Measurements from ENCODE around the gene ST14. TPM values are rescaled to one million over a fixed set of nuclear protein-coding genes. Genes with fewer than 3 reads are reported as not detected.

The ST14 gene
- total RNA-seq, 2 experiments from 2014 or later: not detected

- Mint-ChIP-seq H3K36me3 (no peaks in the 10 kb centered on the region), H3K27me3 (no peaks in the 10 kb centered on the region), H3K4me1 (ENCODE audit: low read depth) (no peaks in the 10 kb centered on the region), H3K27ac (no peak overlapping the region), H3K9me3 (no peaks in the 10 kb centered on the region), H3K4me3 (no peak overlapping the region)
- ChIA-PET CTCF (interaction anchor here (0.6 to 1.6 kb wide), 2 partner anchors 222 to 653 kb away, joined by 3 to 5 read pairs; no protein-coding TSS in a partner anchor), POLR2A (no interaction called here)
- DNase-seq: peak; percentile 6
- intact Hi-C loops (cut with micrococcal nuclease): no loop called here
Observed at GRCh38 chr11:130209128-130209932, 49.7 kb downstream of the ST14 start.

DNA sequence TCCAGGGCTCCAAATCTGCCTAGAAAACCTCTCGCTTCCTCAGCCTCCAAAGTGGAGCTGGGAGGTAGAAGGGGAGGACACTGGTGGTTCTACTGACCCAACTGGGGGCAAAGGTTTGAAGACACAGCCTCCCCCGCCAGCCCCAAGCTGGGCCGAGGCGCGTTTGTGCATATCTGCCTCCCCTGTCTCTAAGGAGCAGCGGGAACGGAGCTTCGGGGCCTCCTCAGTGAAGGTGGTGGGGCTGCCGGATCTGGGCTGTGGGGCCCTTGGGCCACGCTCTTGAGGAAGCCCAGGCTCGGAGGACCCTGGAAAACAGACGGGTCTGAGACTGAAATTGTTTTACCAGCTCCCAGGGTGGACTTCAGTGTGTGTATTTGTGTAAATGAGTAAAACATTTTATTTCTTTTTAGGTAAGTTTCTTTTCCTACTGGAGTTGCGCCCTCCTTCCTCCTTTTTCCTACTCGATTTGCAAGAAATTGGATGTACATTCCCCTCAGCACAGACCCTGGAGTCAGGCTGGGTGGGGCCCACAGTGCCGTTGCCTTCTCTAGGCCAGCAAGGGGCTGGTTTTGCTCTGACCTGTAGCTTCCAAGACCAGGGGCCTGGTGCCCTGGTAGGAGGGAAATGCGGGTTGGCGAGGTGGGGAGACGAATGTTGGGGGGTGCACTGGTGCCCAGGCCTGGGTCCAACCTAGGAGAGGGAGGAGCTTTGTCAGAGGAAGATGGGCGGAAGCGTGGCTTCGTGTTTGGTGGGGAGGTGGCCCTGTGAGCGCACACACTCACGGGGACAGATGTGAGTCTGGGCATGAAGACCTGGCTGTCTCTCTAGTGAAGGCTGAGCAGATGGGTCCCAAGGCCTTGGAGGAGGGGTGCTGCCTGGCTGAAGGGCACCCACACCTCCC, 50.6 kb downstream of the ST14 start:
- no peaks in the 10 kb centered on the region for H3K9me3 Mint-ChIP-seq
- H3K4me1 Mint-ChIP-seq (ENCODE audit: low read depth): no peaks in the 10 kb centered on the region
- H3K27me3 Mint-ChIP-seq: no peaks in the 10 kb centered on the region
- H3K4me3 Mint-ChIP-seq: no peak overlapping the region
- no peak overlapping the region for H3K27ac Mint-ChIP-seq
- intact Hi-C loops (cut with micrococcal nuclease): no loop called here
- ChIA-PET CTCF (interaction anchor here (0.7 kb wide), 1 partner anchor 9 kb away, joined by 5 read pairs; no protein-coding TSS in a partner anchor), POLR2A (no interaction called here)
- H3K36me3 Mint-ChIP-seq: no peaks in the 10 kb centered on the region
- peak; percentile 5 for DNase-seq

GRCh38 chr11:130211144-130211543, 51.6 kb downstream of the ST14 start:
- intact Hi-C loops (cut with micrococcal nuclease): no loop called here
- peak; percentile 5 for DNase-seq
- Mint-ChIP-seq H3K27me3 (no peaks in the 10 kb centered on the region), H3K36me3 (no peaks in the 10 kb centered on the region), H3K4me1 (ENCODE audit: low read depth) (no peaks in the 10 kb centered on the region), H3K4me3 (no peak overlapping the region), H3K27ac (no peak overlapping the region), H3K9me3 (no peaks in the 10 kb centered on the region)
- CTCF ChIA-PET: interaction anchor here (0.7 kb wide), 1 partner anchor 10 kb away, joined by 5 read pairs; no protein-coding TSS in a partner anchor
- POLR2A ChIA-PET: no interaction called here

DNA sequence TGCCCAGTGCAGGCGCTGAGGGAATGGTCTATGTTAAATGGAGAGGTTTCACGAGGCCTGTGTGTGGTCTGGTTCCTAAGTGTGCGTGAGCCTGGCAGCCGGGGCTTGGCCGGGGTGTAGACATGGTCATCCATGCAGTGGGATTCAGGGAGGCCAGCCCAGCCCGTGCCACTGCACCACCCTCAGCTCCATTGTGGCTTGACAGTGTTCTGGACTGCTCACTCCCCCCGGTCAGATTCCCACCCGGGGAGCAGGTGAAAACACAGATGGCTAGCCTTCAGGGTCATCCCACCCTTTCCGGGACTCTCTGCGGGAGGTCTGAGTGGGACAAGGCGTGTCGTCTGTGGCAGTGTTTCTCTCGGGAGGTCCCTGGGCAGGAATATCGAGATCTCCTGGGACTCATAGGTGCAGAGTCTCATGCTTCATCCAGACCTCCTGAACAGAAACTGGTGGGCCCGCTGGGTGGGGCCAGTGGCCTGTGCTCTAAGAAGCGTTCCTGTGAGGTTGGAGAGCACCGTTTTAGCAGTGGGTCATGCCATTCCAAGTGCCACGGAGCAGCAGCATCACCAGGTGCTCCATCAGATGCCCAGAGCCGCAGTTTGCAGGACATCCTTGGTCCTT, 52.3 kb downstream of the ST14 start:
- no peak overlapping the region for H3K27ac Mint-ChIP-seq
- peak; percentile 8 for DNase-seq
- H3K4me3 Mint-ChIP-seq: no peak overlapping the region
- H3K4me1 Mint-ChIP-seq (ENCODE audit: low read depth): no peaks in the 10 kb centered on the region
- ChIA-PET POLR2A (no interaction called here), CTCF (interaction anchor here (0.9 to 1.6 kb wide), 17 partner anchors 14 to 683 kb away, joined by 3 to 22 read pairs (median 4); no protein-coding TSS in a partner anchor)
- no peaks in the 10 kb centered on the region for H3K27me3 Mint-ChIP-seq
- H3K9me3 Mint-ChIP-seq: no peaks in the 10 kb centered on the region
- no peaks in the 10 kb centered on the region for H3K36me3 Mint-ChIP-seq
- intact Hi-C loops (cut with micrococcal nuclease): loop anchor here (2.0 kb wide), 1 partner anchor 651 kb away; no protein-coding TSS in a partner anchor

- no peak overlapping the region for H3K27ac Mint-ChIP-seq
- POLR2A ChIA-PET: no interaction called here
- no peaks in the 10 kb centered on the region for H3K36me3 Mint-ChIP-seq
- intact Hi-C loops (cut with micrococcal nuclease): loop anchor here (2.0 kb wide), 1 partner anchor 650 kb away; no protein-coding TSS in a partner anchor
- CTCF ChIA-PET: interaction anchor here (0.6 to 1.6 kb wide), 37 partner anchors 12 to 704 kb away, joined by 3 to 22 read pairs (median 4); partner anchors contain the start of genes ADAMTS8 and SNX19
- peak; percentile 8 for DNase-seq
- H3K4me1 Mint-ChIP-seq (ENCODE audit: low read depth): no peaks in the 10 kb centered on the region
- no peaks in the 10 kb centered on the region for H3K9me3 Mint-ChIP-seq
- no peak overlapping the region for H3K4me3 Mint-ChIP-seq
- no peaks in the 10 kb centered on the region for H3K27me3 Mint-ChIP-seq
Observed at GRCh38 chr11:130212431-130212961, 52.9 kb downstream of the ST14 start.

DNA sequence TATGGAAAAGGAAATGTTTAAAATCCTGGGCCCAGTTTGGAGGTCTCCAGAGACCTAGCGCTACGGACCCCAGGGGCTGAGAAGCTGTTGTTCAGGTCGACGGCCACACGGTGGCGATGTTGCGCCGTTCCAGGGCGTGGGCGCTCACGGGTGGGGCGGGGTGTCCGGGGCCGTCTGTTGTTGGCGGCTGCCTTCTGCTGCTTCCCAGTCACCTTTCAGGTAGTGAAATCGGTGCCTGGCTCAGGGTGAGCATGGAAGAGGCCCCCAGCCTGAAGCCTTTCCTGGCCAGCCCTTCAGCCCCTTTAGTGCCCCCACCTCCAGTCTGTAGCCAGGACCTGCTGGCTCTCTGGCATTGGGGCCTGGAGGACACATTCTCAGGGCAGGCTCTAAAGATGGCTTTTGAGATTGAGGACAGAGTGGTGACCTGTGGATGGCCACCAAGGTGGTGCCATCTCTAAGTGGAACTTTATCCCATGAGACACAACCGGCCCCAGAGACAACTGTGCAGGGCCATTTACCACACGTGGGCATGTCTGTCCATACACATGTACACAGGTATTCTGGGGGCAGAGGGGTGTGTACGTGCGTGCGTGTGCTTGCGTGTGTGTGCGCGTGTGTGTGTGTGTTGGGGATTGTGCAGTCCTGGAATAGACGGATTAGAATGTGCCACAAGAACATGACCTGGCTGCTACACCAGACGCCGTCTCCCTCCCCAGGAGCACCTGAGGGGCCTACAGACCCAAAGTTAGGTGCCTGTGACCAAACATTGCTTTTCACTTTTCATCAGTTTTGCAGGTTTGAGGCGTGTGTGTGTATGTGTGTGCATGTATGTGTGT, 53.8 kb downstream of the ST14 start:
- ChIA-PET CTCF (interaction anchor here (0.7 to 1.6 kb wide), 36 partner anchors 12 to 703 kb away, joined by 3 to 22 read pairs (median 4); partner anchors contain the start of genes ADAMTS8 and SNX19), POLR2A (no interaction called here)
- intact Hi-C loops (cut with micrococcal nuclease): loop anchor here (1.0 to 2.0 kb wide), 3 partner anchors 158 to 649 kb away; no protein-coding TSS in a partner anchor
- Mint-ChIP-seq H3K4me3 (no peak overlapping the region), H3K36me3 (no peaks in the 10 kb centered on the region), H3K9me3 (no peaks in the 10 kb centered on the region), H3K27me3 (no peaks in the 10 kb centered on the region), H3K27ac (no peak overlapping the region), H3K4me1 (ENCODE audit: low read depth) (no peaks in the 10 kb centered on the region)
- peak; percentile 79 for DNase-seq

DNA sequence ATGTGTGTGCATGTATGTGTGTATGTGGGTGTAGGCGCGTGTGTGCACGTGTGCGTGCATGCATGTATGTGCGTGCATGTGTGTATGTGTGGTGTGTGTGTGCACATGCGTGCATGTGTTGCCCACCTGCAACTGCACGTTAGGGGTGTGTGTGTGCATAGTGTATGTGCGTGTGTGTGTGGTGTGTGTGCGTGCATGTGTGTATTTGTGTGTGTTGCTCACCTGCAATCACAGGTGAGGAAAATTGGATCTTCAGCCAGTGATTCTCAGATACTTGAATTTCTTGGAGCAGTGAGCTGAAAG, 54.3 kb downstream of the ST14 start:
- Mint-ChIP-seq H3K27me3 (no peaks in the 10 kb centered on the region), H3K4me1 (ENCODE audit: low read depth) (no peaks in the 10 kb centered on the region), H3K36me3 (no peaks in the 10 kb centered on the region), H3K4me3 (no peak overlapping the region), H3K9me3 (no peaks in the 10 kb centered on the region), H3K27ac (no peak overlapping the region)
- peak; percentile 3 for DNase-seq
- intact Hi-C loops (cut with micrococcal nuclease): loop anchor here (1.0 to 2.0 kb wide), 3 partner anchors 157 to 649 kb away; no protein-coding TSS in a partner anchor
- POLR2A ChIA-PET: no interaction called here
- CTCF ChIA-PET: no interaction called here

GRCh38 chr11:130214861-130215530, 55.4 kb downstream of the ST14 start:
- CTCF ChIA-PET: no interaction called here
- Mint-ChIP-seq H3K9me3 (no peaks in the 10 kb centered on the region), H3K4me1 (ENCODE audit: low read depth) (no peaks in the 10 kb centered on the region), H3K27me3 (no peaks in the 10 kb centered on the region), H3K4me3 (no peak overlapping the region), H3K27ac (no peak overlapping the region), H3K36me3 (no peaks in the 10 kb centered on the region)
- POLR2A ChIA-PET: no interaction called here
- peak; percentile 3 for DNase-seq
- intact Hi-C loops (cut with micrococcal nuclease): no loop called here

DNA sequence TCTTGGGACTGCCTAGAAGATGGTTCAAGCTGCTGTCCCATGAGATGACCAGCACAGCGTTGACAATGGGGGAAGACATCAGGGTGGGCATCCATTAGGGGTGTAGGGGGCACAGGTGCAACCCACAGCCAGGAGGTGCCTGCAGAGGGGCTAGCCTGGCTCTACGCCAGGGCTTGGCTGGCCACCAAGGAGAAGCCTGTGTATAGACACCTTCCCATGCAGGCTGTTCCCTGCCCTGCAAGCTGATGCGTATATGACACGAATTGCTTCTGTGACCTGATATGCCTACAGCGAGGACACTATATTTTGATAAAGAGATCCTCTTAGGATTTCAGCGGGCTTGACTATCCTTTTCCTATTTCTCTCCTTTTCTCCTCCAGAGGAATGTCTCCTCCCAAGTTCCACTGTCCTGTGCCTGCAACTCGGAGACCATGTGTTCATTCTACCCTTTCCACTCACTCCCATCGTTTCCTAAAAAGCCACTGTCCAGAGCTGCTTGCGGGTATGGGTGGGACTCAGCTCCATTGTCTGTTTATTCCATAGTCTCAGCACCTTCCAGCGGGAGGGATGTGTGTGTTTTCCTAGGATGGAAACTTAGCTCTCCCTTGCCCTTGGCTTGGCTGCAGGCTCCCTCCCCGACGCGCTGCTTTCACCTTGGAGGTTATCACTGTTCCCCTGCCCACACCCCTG, 56.1 kb downstream of the ST14 start:
- Mint-ChIP-seq H3K36me3 (no peaks in the 10 kb centered on the region), H3K9me3 (no peaks in the 10 kb centered on the region), H3K4me1 (ENCODE audit: low read depth) (no peaks in the 10 kb centered on the region), H3K27me3 (no peaks in the 10 kb centered on the region), H3K27ac (no peak overlapping the region), H3K4me3 (no peak overlapping the region)
- intact Hi-C loops (cut with micrococcal nuclease): no loop called here
- peak; percentile 7 for DNase-seq
- ChIA-PET CTCF (interaction anchor here (0.8 kb wide), 1 partner anchor 647 kb away, joined by 4 read pairs; no protein-coding TSS in a partner anchor), POLR2A (no interaction called here)

DNA sequence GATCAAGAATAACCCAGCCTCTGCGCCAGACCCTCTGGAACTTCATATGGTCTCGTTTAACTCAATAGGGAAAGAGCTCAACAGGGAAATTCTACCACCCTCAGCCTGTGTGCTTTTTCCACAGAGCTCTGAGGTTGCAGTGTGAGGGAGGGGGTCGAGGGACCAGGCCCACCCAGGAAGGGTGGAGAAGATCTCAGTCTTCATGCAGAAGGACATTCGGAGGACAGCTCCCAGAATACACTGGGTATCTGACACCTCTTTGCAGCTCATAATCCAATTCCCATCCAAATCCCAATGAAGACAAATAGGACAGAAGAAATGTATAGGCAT, 56.6 kb downstream of the ST14 start:
- no peak for DNase-seq
- intact Hi-C loops (cut with micrococcal nuclease): no loop called here
- CTCF ChIA-PET: interaction anchor here (0.8 kb wide), 1 partner anchor 646 kb away, joined by 4 read pairs; no protein-coding TSS in a partner anchor
- Mint-ChIP-seq H3K36me3 (no peaks in the 10 kb centered on the region), H3K27me3 (no peaks in the 10 kb centered on the region), H3K4me3 (no peak overlapping the region), H3K9me3 (no peaks in the 10 kb centered on the region), H3K4me1 (ENCODE audit: low read depth) (no peaks in the 10 kb centered on the region), H3K27ac (no peak overlapping the region)
- POLR2A ChIA-PET: no interaction called here
